Endothelial cell (in vitro differentiated cells): ENCODE results near the gene COX19. TPM values are rescaled to one million over a fixed set of nuclear protein-coding genes. Genes with fewer than 3 reads are reported as not detected.
"Not testable (repeated sequence)": the region's sequence is repeated elsewhere in the genome, so short reads cannot be mapped to it uniquely, and the experiment has no call there.

Experiments used
- DNase-seq: peaks from one replicate; pipeline ENCODE4 v3.0.0; 2021; ENCODE audit warnings: low spot score
- H3K27ac Mint-ChIP-seq: one replicate; pipeline ENCODE4 v1.8.0; 2021; ENCODE audit warnings: mixed read lengths, inconsistent platforms; ENCODE audit not compliant: unreplicated experiment
- H3K27me3 Mint-ChIP-seq: one replicate; pipeline ENCODE4 v1.8.0; 2021; ENCODE audit warnings: mild to moderate bottlenecking, moderate library complexity, mixed read lengths, inconsistent platforms; ENCODE audit not compliant: unreplicated experiment
- H3K36me3 Mint-ChIP-seq: one replicate; pipeline ENCODE4 v1.8.0; 2021; ENCODE audit warnings: mild to moderate bottlenecking, low read depth, mixed read lengths, inconsistent platforms; ENCODE audit not compliant: unreplicated experiment
- H3K4me1 Mint-ChIP-seq: one replicate; pipeline ENCODE4 v1.8.0; 2021; ENCODE audit warnings: mild to moderate bottlenecking, mixed read lengths, inconsistent platforms; ENCODE audit not compliant: unreplicated experiment
- H3K4me3 Mint-ChIP-seq: one replicate; pipeline ENCODE4 v1.8.0; 2021; ENCODE audit warnings: mild to moderate bottlenecking, mixed read lengths, inconsistent platforms; ENCODE audit not compliant: unreplicated experiment
- H3K9me3 Mint-ChIP-seq: one replicate; pipeline ENCODE4 v1.8.0; 2021; ENCODE audit warnings: mixed read lengths, inconsistent platforms; ENCODE audit not compliant: unreplicated experiment
- CTCF ChIP-seq: fragments of 200-600 bp; sonication (generic); IDR thresholded peaks from one replicate; pipeline ENCODE4 v1.5.0; 2021; ENCODE audit warnings: antibody characterized with exemption; ENCODE audit not compliant: unreplicated experiment
- total RNA-seq: library from RNA; stranded (reverse); fragmentation: NEBNext Ultra II Directional; extraction: Animal tissue kit (Norgen Biotek cat#: 25700); gene quantifications from one replicate; pipeline ENCODE4 v1.2.1, GENCODE V29; 2021; ENCODE audit not compliant: unreplicated experiment

Gene COX19
- total RNA-seq, 1 donor from 2014 or later, result 10.2 TPM

DNA sequence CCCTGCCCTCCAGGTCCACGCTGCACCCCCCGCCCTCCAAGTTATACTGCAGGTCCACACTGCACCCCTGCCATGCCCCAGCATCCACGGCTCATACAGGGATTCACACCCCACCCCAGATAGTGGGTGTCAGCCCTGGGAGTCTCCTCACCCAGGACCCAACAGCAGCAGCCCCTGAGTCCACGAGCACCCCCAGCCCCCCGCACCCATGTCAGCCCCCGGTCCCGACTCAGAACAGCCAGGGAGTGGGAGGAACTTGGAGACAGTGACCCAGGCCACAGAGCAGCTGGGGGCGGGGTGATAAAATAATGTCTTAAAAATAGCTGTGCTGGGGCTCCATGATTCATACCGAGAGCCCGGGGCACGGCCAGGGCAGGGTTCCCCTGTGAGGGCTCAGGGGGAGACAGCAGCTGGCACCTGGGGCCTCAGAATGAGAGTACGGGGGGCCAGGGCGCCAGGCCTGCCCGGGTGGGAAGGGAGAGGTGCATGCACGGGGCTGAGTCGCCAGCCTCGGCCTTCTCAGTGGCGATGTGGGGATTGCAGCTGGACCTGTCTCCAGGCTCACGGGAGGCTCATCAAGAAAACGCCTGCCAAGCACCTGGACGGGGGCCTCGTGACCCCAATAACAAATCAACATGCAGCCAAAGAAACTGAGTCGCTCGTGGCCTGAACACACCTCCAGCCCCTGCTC is 50.7 kb downstream of the COX19 start:
- no peak overlapping the region for H3K27ac Mint-ChIP-seq
- no peak for TF ChIP-seq CTCF
- no peaks in the 10 kb centered on the region for H3K4me1 Mint-ChIP-seq
- H3K4me3 Mint-ChIP-seq, result no peak overlapping the region
- peaks cover 1% of the 10 kb centered on the region for H3K27me3 Mint-ChIP-seq
- no peaks in the 10 kb centered on the region for H3K36me3 Mint-ChIP-seq
- H3K9me3 Mint-ChIP-seq, result no peaks in the 10 kb centered on the region
- DNase-seq, result no peak

GRCh38 chr7:924042-924441 is 51.3 kb downstream of the COX19 start:
- DNase-seq, H3K27ac Mint-ChIP-seq, H3K4me3 Mint-ChIP-seq: not testable (repeated sequence)

GRCh38 chr7:923108-924041 is 52.0 kb downstream of the COX19 start:
- no peak for DNase-seq

More at GRCh38 chr7:924042-924441, 51.3 kb downstream of the COX19 start:
- not testable (repeated sequence) for H3K36me3 Mint-ChIP-seq, H3K9me3 Mint-ChIP-seq, H3K4me1 Mint-ChIP-seq, H3K27me3 Mint-ChIP-seq

DNA sequence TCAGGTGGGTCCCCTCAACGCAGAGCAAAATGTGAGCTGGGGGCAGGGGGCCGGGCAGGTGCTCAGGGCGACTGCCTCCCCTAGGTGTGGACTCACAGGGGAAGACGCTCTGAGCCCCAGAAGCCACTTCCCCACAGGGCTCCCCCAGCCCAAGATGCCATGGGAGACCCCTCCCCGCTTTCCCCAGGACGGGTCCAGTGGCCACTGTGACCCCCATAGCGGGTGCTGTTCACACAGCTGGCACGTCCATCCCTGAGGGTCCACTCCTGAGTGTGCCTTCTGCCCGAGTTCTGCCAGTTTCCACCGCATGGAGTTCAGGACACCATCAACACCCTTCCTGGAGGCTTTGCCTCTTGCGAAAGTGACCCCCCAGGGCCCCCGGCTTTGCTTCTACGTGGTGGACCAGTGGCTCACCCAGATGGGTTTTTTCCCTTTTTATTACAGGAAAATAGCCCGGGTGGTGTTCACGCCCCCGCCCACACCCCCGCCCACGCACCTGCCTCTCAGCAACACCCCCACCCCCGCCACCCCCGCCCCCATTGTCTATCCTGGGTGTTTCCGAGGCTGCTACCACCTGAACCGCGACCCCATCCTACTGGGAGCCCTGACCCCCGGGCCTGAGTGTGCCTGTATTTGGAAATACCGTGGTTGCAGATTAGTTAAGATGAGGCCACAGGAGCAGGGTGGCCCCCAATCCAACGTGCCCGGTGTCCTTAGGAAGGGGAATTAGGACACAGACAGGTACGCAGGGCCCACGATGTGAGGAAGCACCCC is 52.8 kb downstream of the COX19 start:
- TF ChIP-seq CTCF, result no peak
- Mint-ChIP-seq H3K36me3 (no peaks in the 10 kb centered on the region), H3K27ac (no peak overlapping the region), H3K9me3 (no peaks in the 10 kb centered on the region), H3K4me1 (no peaks in the 10 kb centered on the region), H3K27me3 (peaks cover 1% of the 10 kb centered on the region), H3K4me3 (no peak overlapping the region)
- no peak for DNase-seq

More at GRCh38 chr7:923108-924041, 52.0 kb downstream of the COX19 start:
- TF ChIP-seq CTCF, result no peak
- H3K9me3 Mint-ChIP-seq, result no peaks in the 10 kb centered on the region
- no peak overlapping the region for H3K27ac Mint-ChIP-seq
- no peak overlapping the region for H3K4me3 Mint-ChIP-seq
- no peaks in the 10 kb centered on the region for H3K36me3 Mint-ChIP-seq
- H3K4me1 Mint-ChIP-seq, result no peaks in the 10 kb centered on the region
- peaks cover 1% of the 10 kb centered on the region for H3K27me3 Mint-ChIP-seq

- Mint-ChIP-seq H3K27ac (no peak overlapping the region), H3K36me3 (no peaks in the 10 kb centered on the region), H3K9me3 (no peaks in the 10 kb centered on the region), H3K4me3 (no peak overlapping the region), H3K27me3 (peaks cover 1% of the 10 kb centered on the region), H3K4me1 (no peaks in the 10 kb centered on the region)
- no peak for DNase-seq
- no peak for TF ChIP-seq CTCF
These were observed 53.6 kb downstream of the COX19 start for GRCh38 chr7:921581-922333.
